ENCODE results near the gene TSC22D3.

The TSC22D3 gene

DNA sequence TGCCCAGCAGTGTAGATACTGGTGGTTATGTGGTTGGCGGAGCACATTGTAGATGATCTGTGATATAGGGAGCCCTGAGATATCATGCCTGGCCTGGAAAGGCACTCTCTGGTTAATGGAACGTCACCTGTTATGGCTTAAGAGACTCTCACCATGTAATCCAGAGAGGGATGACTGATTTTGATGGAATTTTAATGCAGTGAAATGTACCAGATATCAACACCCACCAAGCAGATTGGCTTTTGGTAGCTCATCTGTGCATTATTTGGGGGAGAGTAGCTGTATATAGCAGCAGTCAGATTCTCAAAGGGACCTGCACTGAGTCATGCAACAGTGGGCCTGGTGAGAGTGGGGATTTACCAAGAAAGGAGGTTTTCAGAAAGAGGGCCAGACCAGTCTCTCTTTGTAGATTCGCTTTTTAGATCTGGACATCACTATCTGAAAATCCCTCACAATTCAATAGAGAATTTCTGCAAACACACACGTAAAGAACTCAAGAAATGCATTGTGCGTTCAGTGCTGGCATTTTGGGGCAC, 17.3 kb downstream of the TSC22D3 start:
- no peak for DNase-seq

DNA sequence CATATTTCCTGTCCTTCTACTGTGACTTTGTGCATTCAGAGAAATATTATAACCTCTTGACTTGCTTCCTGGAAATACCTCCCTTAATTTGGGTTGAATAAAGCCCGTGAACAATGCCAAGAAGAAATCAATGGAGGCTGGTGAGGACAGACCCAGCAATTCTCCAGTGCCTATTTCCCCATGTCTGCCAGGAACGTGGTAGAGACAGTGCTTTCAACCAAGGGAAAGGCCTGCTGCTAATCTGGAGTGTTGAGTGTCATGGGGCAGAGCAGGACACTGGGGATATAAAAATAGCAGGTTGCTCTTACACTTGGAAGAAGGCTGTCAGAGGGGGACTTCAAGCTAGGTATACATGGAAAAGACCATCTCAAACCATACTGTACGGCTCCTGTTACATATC, 19.9 kb downstream of the TSC22D3 start:
- no peak for DNase-seq

DNA sequence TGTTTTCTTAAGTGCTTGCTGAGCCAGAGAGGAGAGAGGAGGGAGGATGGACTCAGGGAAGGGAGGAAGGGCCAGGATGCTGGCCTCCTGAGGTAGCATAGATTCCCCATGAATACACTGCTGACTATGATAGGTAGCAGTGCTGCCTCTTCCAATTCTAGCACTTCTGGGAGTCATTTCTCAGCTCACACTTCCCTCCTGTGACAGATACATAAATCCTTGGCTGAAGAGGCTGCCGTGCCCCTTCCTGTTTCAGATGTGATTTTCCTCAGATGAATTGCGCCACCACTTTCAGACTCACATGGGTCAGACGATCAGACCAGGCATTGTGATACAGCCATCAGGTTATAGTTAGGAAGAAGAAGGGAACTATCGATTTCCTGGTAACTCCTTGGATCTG, 22.4 kb downstream of the TSC22D3 start:
- DNase-seq, result no peak

DNA sequence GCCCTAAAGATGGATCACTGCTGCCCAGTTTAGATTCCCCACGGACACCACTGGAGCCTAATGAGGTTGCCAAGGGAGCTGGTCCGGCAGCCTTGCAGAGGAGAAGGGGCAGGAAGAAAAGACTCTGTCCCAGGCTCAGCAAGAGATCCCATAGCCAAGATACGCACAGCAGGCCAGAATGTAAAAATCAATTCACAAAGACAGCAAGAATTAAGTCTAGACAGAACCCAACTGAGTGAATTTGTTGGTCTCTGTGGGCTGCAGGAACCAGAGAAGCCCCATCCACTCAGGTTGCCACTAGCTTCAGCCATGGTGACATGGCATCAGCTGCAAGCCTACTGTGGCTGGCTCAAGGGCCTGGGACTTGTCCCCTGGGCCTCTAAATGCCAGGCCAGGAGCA, 22.9 kb downstream of the TSC22D3 start:
- DNase-seq, result no peak

DNA sequence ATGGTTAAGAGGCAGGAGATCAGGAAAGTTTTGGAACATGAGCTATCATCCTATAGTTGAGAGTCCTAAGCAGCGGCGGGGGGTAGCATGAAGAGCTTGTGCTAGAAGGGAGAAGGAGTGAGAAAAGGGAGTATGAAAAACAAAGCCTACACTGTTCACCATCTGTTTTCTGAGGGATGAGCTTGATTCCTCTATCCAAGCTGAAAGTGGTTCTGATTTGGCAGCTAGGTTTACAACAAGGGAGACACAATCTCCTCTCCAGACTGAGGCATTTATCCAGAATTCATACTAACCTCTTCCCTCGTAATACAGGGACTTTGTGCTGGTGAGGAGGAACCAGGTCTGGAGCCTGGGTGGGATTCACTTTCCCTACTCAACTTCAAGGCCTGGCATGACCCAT, 23.5 kb downstream of the TSC22D3 start:
- DNase-seq, result no peak

DNA sequence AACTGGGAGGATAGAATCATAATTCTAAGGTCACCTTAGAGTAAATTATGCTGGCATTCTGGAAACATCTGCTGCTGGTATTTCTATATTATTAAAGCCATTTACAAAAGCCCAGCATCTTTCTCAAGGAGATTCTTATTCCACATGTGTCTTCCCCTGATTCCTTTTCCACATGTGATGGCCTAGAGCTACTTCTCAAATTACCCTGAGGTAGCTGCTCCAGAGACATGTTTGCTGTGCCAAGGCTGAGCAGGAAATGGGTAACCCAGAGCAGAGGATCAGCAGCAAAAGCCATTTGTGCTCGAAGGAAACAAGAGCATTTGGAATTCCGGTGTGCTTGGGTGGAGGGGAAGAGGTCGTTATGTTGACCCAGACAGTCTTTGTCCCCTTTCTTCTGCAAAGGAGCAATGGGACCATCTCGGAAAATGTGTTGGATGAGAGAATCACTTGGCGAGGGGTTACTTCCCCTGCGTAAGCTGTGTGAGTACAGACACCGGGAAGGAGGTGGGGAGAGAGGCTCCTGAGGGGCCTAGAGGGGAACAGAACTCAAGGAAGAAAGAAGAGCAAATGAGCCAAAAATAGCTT, 24.6 kb downstream of the TSC22D3 start:
- DNase-seq, result no peak

DNA sequence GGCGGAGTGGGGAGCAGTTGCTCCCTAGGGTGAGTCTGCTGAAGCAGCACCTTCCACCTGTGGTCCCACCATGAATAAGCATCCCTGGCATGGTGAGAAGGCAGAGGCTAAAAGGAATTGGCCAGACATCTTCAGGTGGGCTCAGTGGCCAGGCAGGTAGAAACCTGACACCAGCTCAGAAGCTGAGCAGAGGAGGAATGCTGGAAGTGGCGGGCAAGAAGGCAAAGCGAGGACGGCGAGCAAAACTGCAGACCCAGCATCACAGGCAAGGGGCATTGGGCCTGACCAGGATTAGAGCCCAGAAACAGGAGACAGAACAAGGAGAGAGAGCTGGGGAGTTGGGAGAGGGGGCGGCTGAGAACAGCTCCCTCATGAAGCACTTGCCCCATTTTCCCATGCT, 25.3 kb downstream of the TSC22D3 start:
- no peak for DNase-seq

DNA sequence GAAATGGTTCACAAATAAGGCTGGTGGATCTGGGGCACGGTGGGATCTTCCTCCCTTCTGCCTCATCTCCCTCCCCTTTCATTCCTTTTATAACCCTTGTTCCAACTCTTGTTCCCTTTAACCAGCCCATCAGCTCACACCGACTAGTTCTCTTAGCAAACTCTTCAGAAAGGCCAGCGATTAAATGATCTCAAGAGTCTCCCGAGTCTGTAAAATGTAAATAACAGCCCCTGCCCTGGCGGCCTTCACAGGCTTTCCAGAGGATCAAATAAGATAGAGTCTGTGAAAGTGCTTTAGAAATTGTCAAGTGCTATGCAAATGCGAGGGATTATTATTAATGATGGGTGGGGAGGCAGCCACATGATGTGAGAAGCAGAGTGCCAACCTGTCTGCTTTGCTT, 27.1 kb downstream of the TSC22D3 start:
- DNase-seq, result no peak

DNA sequence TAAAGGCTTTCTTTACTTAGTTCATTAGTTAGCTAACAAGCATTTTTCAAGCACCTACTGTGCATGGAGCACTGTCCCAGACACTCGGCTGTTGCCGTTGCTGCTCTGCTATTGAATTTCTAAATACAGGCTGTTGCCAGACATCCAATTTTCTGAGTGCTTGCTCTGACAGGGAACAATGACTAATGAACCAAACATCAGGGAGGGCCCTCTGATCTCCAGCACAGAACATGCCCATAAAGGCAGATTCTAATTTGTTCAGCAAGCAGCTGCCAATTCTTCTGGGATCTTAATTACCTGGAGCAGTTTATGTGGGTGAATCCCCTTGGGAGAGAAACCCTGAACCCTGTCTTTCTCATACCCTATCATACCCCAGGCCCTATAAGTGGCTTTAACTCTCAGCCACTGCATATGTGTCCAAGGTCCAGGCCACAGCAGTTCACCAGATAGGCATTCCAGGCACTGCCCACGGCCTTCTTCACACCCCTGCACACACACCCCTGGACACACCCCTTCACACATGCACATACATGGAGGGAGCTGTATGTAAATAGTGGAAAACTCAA, 27.9 kb downstream of the TSC22D3 start:
- DNase-seq, result no peak

DNA sequence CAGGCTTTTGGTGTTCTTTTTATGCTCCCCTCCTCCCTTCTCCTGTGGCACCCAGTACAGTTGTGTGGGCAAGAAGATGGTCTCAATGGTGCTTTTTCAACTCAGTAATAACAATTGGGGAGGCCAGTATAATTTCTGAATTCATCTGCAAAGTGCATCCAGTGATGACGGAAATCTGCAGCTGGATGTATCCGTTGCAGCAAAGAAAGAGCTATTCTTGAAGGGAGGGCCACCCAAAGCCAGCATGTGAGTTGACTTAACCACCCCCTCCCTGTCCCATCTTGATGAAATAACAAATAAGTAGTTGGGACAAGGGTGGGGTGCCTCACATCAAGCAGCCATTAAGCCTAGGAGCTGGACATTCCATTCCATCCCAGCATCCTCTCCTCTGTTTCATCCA, 30.7 kb downstream of the TSC22D3 start:
- no peak for DNase-seq

DNA sequence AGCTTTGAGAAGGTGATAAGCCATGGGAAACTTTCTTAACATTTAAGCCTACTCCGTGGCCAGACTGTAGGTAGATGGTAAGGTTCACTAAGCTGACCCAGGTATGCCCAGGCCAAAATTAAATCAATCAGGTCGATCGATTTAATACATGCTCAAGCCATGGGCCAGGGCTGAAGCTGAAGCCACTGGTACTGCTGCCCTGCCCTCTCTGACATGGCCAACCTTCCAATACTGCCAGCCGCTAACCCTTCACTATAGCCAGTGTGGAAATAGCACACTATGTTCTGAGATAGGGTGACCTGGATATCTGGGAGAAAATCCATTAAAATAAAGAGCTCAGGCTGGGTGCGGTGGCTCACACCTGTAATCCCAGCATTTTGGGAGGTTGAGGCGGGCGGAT, 31.6 kb downstream of the TSC22D3 start:
- DNase-seq, result no peak

DNA sequence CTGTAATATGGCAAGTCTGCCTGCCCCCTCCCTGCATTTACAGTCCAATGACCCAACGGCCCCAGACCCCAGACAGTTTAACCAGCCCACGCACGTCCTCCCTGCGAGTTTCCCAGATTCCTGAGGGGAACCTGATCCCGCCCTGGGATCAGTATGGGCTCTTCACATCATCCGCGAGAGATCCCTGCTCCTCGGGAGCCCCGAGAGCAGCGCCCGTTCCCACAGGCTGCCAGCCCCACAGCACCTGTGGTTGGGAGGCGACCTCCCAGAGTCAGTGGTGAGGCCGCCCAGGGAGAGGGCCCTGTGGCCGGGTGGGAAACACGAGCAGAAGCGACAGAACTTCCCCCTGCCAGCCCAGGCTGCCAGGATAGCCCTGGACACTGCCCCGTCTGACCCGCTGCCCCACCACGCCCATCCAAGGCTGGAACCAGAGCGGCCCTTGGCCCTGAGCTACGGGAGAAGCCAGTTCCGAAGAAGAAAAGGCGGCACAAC, 32.8 kb downstream of the TSC22D3 start:
- no peak for DNase-seq

DNA sequence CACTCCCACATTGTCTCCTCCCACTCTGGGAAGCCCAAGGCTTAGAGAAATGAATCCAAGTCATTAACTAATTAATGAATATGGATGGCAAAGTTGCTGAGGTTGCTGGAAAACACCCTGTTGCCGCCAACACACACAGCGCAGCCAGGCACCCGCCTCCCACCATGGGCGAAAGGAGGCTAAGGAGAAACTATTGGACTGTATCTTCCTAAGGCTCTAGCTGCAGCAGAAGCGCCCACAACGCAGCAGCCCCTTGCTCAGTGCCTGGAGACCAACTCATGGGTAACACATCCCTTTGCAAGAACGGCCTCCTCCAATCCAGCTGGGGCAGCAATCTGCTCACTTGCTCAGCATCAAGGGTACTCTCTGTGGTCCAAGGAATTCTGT, 34.2 kb downstream of the TSC22D3 start:
- DNase-seq, result no peak

DNA sequence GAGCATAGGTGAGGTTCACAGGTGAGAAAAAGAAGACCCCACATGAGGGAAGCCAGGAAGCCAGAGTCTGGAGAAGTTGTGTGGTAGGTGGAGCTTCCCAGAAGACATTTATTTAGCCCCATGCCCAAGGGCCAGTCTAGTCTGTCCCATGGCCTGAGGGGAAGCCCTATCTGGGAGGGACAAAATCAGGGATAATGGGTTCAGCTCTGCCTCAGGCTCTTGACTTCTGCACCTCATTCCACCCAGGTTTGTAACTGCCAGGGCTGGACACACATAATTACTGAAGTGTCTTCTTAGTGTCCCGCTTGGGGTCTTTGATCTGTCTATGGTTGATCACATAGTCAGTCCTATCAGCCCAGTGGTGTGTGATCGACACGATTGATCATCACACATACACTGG, 36.0 kb downstream of the TSC22D3 start:
- DNase-seq, result no peak

DNA sequence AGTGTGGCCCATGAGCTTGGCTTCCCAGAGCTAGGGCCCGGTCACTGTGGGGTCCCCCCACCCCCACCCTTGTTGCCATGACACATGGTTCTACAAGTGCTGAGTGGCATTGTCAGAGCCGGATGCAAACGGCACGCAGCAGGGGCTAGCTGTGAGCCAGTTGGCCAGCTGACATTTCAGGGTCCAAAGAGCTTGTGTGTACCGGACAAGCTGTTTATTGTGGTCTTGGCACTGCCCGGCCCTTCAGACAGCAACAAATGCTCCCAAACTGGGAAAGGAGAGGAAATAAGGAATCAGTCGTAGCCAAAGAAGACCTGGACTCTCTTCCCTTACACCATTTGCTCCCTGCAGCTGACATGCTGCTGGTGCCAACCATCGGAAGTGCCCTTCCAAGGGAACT, 36.8 kb downstream of the TSC22D3 start:
- no peak for DNase-seq

DNA sequence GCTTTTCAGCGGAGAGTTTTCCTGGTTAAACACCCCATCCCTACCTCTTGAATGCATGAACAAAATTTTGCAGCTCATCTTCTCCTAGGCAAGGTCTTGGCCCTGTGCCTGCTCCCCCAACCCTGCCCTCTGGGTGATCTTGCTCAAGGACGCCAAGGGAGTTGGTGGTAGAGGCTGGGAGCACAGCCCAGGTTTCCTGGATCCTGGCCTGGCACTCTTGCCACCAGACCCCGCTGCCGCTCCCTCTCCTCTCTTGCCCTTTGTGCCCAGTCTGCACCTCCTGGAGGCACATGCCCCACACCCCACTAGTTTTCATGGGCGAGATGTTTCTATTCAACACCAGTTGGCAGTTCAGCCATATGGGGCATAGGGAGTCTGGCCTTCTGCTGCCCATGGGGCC, 37.3 kb downstream of the TSC22D3 start:
- no peak for DNase-seq

DNA sequence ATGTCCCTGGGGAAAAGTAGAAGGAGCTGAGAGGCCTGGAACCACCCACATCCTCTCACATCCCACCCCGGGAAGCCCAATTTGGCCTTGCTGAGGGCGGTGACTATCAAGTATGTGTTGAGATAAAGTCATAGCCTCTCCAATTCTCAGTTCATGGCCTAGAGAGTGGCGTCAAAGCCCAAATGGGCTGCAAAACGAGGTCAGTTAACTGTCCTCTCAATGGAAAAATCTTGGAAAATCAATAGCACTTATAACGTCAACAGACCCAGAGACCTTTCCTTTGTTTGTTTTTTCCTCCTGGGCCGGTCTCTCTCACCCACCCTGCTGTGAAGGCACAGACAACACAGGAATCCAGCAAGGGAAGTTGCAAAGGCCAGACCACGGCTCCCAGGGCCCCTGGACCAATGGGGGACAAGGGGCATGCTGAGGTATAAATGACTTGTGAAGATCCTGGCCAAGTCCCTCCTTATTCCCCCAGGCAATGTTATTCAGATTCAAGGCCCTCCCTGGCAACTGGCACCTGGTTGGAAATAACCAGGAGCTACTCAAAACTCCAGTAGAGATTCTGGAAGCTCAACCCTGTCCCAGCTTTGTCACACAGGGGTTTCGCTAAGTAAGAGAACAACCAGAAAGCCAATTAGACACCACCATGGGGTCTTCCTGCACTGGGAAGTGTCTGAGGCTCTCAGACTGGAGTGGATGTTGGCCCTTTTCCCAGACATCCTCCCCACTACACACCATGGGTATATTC, 38.6 kb downstream of the TSC22D3 start:
- no peak for DNase-seq

DNA sequence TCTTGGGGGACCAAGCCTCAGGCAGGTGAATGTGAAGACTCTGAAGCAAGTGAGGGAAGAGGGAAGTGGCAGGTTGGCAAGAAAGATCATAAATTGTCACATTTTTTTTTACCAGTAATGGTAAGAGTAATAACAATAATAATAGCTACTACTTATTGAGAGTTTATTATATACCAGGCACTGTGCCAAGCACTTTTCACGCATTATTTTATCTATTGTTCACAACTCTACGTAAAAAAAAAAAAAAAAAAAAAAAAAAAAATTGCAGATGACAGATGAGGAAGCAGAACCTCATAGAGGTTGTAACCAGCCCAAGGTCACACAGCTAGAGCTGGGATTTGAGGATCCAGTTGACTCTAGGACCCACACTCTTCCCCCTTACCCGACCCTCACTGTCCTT, 40.9 kb downstream of the TSC22D3 start:
- no peak for DNase-seq

DNA sequence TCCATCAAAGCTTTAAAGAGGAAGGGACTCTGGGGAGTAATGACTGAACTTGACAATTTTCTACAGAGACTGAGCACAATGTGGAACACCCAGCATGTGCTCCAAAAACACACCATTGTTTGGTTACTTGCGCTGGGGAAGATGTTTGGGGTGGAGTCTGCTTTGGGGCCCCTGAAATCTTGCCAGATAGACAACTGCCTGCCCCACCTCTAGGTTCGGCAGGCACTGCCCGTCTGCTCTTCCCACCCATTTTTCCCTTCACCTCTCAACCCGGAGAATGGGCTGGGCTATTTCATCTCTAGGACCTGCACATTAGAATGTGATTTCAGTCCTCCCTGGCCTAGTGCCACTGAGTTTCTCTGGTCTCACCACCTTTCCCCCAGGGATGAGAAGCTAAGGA, 41.9 kb downstream of the TSC22D3 start:
- DNase-seq, result no peak

DNA sequence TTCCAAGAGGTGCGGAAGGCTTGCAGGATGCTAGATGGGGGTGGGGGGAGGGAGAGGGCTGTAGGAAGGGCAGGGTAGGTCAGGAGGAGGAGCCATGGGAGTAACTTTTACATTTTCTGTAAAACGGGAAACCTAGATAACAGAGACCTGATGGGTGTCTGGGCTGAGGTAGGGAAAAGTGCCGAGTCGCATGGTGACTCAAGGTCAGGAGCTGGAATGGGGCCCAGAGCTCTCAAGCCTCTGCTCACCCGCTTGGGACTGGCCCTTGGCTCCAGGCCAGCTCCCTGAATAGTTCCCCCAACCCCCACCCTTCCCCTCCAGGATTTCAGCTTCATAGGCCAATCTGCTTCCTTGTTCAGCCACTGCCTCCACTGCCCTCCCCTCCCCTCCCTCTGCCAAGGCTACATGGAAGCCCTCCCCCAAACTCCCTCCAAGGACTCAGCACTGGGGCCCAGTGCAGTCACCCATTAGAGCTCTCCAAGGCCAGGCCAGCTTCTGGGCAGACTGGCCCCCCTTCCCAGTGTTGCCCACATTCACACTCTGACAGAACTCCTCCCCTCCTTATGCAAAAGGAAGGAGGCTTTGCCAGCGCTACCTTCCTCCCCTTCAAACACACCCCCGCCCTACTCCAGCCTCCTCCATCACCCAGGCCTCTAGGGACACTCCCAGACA, 43.6 kb downstream of the TSC22D3 start:
- DNase-seq, result no peak

DNA sequence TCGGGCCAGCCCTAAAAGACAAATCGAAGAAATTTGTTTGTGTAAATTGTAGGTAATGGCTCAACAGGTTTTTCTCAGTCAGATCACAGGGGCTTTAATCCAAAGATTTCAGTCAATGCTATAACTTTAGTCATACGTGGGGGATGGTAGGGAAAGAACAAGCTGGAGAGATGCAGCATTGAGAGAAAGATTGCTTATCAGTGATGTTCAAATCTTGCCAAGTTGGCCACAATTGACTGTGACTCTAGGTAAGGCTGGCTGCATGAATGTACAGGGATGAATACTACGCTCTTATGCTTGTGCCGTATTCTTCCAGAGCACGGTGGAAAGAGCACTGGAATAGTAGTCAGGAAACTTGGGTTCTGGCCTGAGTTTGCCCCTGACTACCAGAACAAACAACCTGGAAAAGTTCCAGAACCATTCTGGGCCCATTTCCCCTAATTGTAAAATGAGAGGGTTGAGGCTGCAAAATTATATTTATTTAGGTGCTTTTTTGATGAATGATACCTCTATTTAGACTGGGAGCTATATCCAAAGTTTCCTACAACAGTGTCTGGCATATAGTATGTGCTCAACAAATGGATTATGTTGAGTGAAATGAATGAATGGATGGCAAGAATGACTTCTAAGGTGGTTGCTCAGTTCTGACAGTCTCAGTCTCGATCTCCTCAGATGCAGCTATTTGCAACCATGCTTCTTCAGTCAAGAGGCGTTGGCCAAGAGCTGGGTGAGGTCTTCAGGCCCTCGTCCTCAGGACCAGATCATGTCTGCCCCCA, 44.4 kb downstream of the TSC22D3 start:
- no peak for DNase-seq

DNA sequence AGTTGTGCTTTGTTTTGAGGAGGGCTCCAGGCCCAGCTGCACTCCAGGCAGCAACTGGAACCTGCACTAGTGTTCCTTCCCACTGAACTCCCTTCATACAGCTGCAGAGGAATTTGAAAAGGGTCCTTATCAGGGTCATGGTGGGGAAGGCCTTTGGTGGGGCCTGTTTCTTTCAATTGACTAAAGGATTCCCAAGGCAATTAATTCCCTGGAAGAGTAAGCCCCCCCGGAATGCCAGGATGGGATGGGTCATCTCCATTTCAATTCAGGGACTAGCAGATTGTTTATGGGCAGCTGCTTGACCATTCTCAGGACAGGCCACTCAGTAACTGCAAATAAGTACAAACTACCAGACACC, 45.3 kb downstream of the TSC22D3 start:
- no peak for DNase-seq
